Neuronal stem cell (in vitro differentiated cells): Measurements from ENCODE around the gene ANO7.

ENCODE experiments used
- DNase-seq: peaks from one replicate; pipeline ENCODE4 v3.0.0-alpha.2; 2013; ENCODE audit warnings: low spot score
- H2AFZ ChIP-seq: one replicate; pipeline ENCODE4 v1.6.1; 2013; ENCODE audit warnings: mild to moderate bottlenecking, low read length, inconsistent platforms
- H2AK5ac ChIP-seq: 2 replicates; pipeline ENCODE4 v1.6.1; 2013; ENCODE audit warnings: low read depth, mild to moderate bottlenecking, inconsistent platforms, low read length, moderate library complexity, mixed read lengths
- H2BK120ac ChIP-seq: 2 replicates; pipeline ENCODE4 v1.6.1; 2013; ENCODE audit warnings: low read depth, mild to moderate bottlenecking, inconsistent platforms, low read length, moderate library complexity, mixed read lengths
- H2BK12ac ChIP-seq: one replicate; pipeline ENCODE4 v1.6.1; 2013; ENCODE audit warnings: low read length, inconsistent platforms
- H2BK15ac ChIP-seq: 2 replicates; pipeline ENCODE4 v1.6.1; 2013; ENCODE audit warnings: mild to moderate bottlenecking, low read length, inconsistent platforms, mixed read lengths
- H2BK5ac ChIP-seq: one replicate; pipeline ENCODE4 v1.6.1; 2013; ENCODE audit warnings: inconsistent platforms, mild to moderate bottlenecking, low read length, moderate library complexity
- H3K14ac ChIP-seq: one replicate; pipeline ENCODE4 v1.6.1; 2013; ENCODE audit warnings: low read length, inconsistent platforms
- H3K18ac ChIP-seq: 2 replicates; pipeline ENCODE4 v1.6.1; 2013; ENCODE audit warnings: low read length, inconsistent platforms
- H3K23ac ChIP-seq: 2 replicates; pipeline ENCODE4 v1.6.1; 2013; ENCODE audit warnings: low read depth, mild to moderate bottlenecking, mixed read lengths, low read length, inconsistent platforms; ENCODE audit not compliant: poor library complexity
- H3K27ac ChIP-seq: replicated peaks from 3 replicates; pipeline ENCODE4 v1.5.1; 2013; ENCODE audit warnings: low read length, inconsistent platforms
- H3K27me3 ChIP-seq, 3 experiments: 2 replicates each; pipeline ENCODE4 v1.6.1; 2013; ENCODE audit warnings: low read length in 3 of 3, mild to moderate bottlenecking in 2 of 3, inconsistent platforms in 1 of 3, low read depth in 1 of 3, mixed read lengths in 1 of 3, moderate library complexity in 1 of 3; ENCODE audit not compliant: control insufficient read depth in 3 of 3, insufficient read depth in 3 of 3
- H3K36me3 ChIP-seq, 2 donors: replicated peaks in 1 of 2; 2 replicates each; pipeline ENCODE4 v1.6.1; 2013; ENCODE audit warnings: low read length in 2 of 2; ENCODE audit not compliant: control insufficient read depth in 2 of 2, insufficient read depth in 2 of 2
- H3K4ac ChIP-seq: 2 replicates; pipeline ENCODE4 v1.6.1; 2013; ENCODE audit warnings: inconsistent platforms, mild to moderate bottlenecking, low read length, moderate library complexity
- H3K4me1 ChIP-seq, 2 donors: 1 replicate in 1 of 2; 2 replicates in 1 of 2; pipeline ENCODE4 v1.6.1; 2013; ENCODE audit warnings: low read length in 2 of 2, low read depth in 1 of 2; ENCODE audit not compliant: control insufficient read depth in 2 of 2, insufficient read depth in 1 of 2
- H3K4me2 ChIP-seq: one replicate; pipeline ENCODE4 v1.6.1; 2013; ENCODE audit warnings: mild to moderate bottlenecking, low read length, inconsistent platforms; ENCODE audit not compliant: insufficient read depth, poor library complexity, severe bottlenecking
- H3K4me3 ChIP-seq, 2 donors: 2 replicates each; pipeline ENCODE4 v1.5.1; 2013; ENCODE audit warnings: low read length in 2 of 2, mild to moderate bottlenecking in 2 of 2, inconsistent platforms in 1 of 2, moderate library complexity in 1 of 2
- H3K79me1 ChIP-seq: one replicate; pipeline ENCODE4 v1.6.1; 2013; ENCODE audit warnings: low read depth, mild to moderate bottlenecking, inconsistent platforms, low read length, moderate library complexity
- H3K9ac ChIP-seq: one replicate; pipeline ENCODE4 v1.6.1; 2013; ENCODE audit warnings: mild to moderate bottlenecking, low read depth, low read length, inconsistent platforms; ENCODE audit not compliant: poor library complexity
- H3K9me3 ChIP-seq, 2 donors: replicated peaks in 1 of 2; 2 replicates each; pipeline versions ENCODE3 to v1.6.1; 2013; ENCODE audit warnings: low read length in 2 of 2, mild to moderate bottlenecking in 2 of 2, inconsistent platforms in 1 of 2, low read depth in 1 of 2, mixed read lengths in 1 of 2, moderate library complexity in 1 of 2; ENCODE audit not compliant: control insufficient read depth in 2 of 2, insufficient read depth in 1 of 2
- H4K8ac ChIP-seq: one replicate; pipeline ENCODE4 v1.6.1; 2013; ENCODE audit warnings: low read depth, mild to moderate bottlenecking, inconsistent platforms, low read length, moderate library complexity
- H4K91ac ChIP-seq: one replicate; pipeline ENCODE4 v1.6.1; 2013; ENCODE audit warnings: low read length, low read depth, mild to moderate bottlenecking, inconsistent platforms; ENCODE audit not compliant: poor library complexity
- WGBS, 2 donors: extraction: QIAGEN DNeasy Blood & Tissue Kit; methylation state at CpG; one replicate each; pipeline ENCODE4 v1.1.7; 2013; ENCODE audit warnings: missing lambda C conversion rate in 2 of 2, mixed read lengths in 1 of 2; ENCODE audit not compliant: insufficient read length in 2 of 2, insufficient replicate concordance in 1 of 2; ENCODE audit errors: extremely low coverage in 2 of 2; 5-methylcytosine and 5-hydroxymethylcytosine counted together

The ANO7 gene

GRCh38 chr2:241147336-241147735 lies 41.1 kb upstream of the ANO7 start:
- Histone ChIP-seq H2AFZ (no peak overlapping the region), H3K27ac (no peak overlapping the region), H3K27me3 (peaks cover 0 to 6% (median 0%) of the 10 kb centered on the region in 3 experiments), H3K18ac (no peak overlapping the region), H4K8ac (no peak overlapping the region), H2BK120ac (no peak overlapping the region), H3K4me2 (no peak overlapping the region), H2BK12ac (no peak overlapping the region), H3K4me3 (no peak overlapping the region), H4K91ac (no peak overlapping the region), H3K9ac (no peak overlapping the region), H3K9me3 (no peaks in the 10 kb centered on the region), H3K36me3 (peaks cover 2 to 17% of the 10 kb centered on the region in 2 donors), H2AK5ac (no peak overlapping the region), H2BK5ac (no peak overlapping the region), H3K14ac (no peak overlapping the region), H3K23ac (no peak overlapping the region), H2BK15ac (no peak overlapping the region), H3K4ac (no peak overlapping the region), H3K4me1 (peaks cover 12 to 16% of the 10 kb centered on the region in 2 donors), H3K79me1 (peaks cover 3% of the 10 kb centered on the region)
- WGBS, 2 donors = no CpG with 5 or more reads among the region's 3 CpGs
- DNase-seq = no peak

- Histone ChIP-seq H3K4ac (no peak overlapping the region), H3K14ac (peak overlapping the region; percentile 39), H2AK5ac (no peak overlapping the region), H4K8ac (no peak overlapping the region), H3K27ac (no peak overlapping the region), H3K4me3 (peak overlapping the region in 1 of 2 donors; percentile 86), H3K4me1 (peaks cover 12 to 16% of the 10 kb centered on the region in 2 donors), H3K18ac (no peak overlapping the region), H3K4me2 (peak overlapping the region; percentile 100), H3K9ac (no peak overlapping the region), H4K91ac (no peak overlapping the region), H3K79me1 (peaks cover 3% of the 10 kb centered on the region), H2BK12ac (no peak overlapping the region), H2BK15ac (no peak overlapping the region), H3K36me3 (peaks cover 0 to 16% of the 10 kb centered on the region in 2 donors), H2BK120ac (no peak overlapping the region), H2AFZ (peak overlapping the region; percentile 99), H3K23ac (no peak overlapping the region), H2BK5ac (no peak overlapping the region), H3K27me3 (peaks cover 0 to 6% (median 0%) of the 10 kb centered on the region in 3 experiments), H3K9me3 (no peaks in the 10 kb centered on the region)
- WGBS, 2 donors = no CpG with 5 or more reads among the region's 4 CpGs
- no peak for DNase-seq
Measured at GRCh38 chr2:241148239-241148638, 40.2 kb upstream of the ANO7 start.

GRCh38 chr2:241148891-241149674 lies 39.4 kb upstream of the ANO7 start, which contains the start of gene PASK:
Gene PASK, minus strand, starts transcription at chr2:241149472. Its CDS starts 6,440 bp downstream, at chr2:241143032.
- no CpG with 5 or more reads among the region's 88 CpGs for WGBS, 2 donors
- Histone ChIP-seq H2BK12ac (peak within 1 kb of the TSS; percentile 84), H3K23ac (peak within 1 kb of the TSS; percentile 98), H3K79me1 (peaks cover 3% of the 10 kb centered on the region), H2BK5ac (peak within 1 kb of the TSS; percentile 53), H3K14ac (peak within 1 kb of the TSS; percentile 39), H3K9ac (peak within 1 kb of the TSS; percentile 95), H4K91ac (no peak within 1 kb of the TSS), H3K4me1 (peaks cover 12 to 16% of the 10 kb centered on the region in 2 donors), H2BK120ac (peak within 1 kb of the TSS; percentile 61), H3K9me3 (no peaks in the 10 kb centered on the region), H3K18ac (peak within 1 kb of the TSS; percentile 92), H3K36me3 (peaks cover 2 to 19% of the 10 kb centered on the region in 2 donors), H3K4me2 (peak within 1 kb of the TSS; percentile 100), H2AFZ (peak within 1 kb of the TSS; percentile 99), H3K27me3 (peaks cover 0 to 6% (median 0%) of the 10 kb centered on the region in 3 experiments), H3K4ac (peak within 1 kb of the TSS; percentile 11), H2BK15ac (no peak within 1 kb of the TSS), H3K4me3 (peak within 1 kb of the TSS; percentile 86 to 94), H2AK5ac (peak within 1 kb of the TSS; percentile 46), H4K8ac (no peak within 1 kb of the TSS), H3K27ac (no peak within 1 kb of the TSS)
- peak; percentile 89 for DNase-seq

GRCh38 chr2:241149675-241149924 lies 38.9 kb upstream of the ANO7 start:
- Histone ChIP-seq H3K4me2 (peak overlapping the region; percentile 100), H3K18ac (peak overlapping the region; percentile 85), H3K4me3 (peak overlapping the region; percentile 86 to 94), H2BK5ac (peak overlapping the region; percentile 19), H2AFZ (peak overlapping the region; percentile 99), H3K14ac (no peak overlapping the region), H2BK120ac (no peak overlapping the region), H3K27me3 (peaks cover 0 to 6% (median 0%) of the 10 kb centered on the region in 3 experiments), H3K27ac (no peak overlapping the region), H4K91ac (no peak overlapping the region), H3K9me3 (no peaks in the 10 kb centered on the region), H3K23ac (peak overlapping the region; percentile 98), H3K4ac (peak overlapping the region; percentile 11), H2BK12ac (peak overlapping the region; percentile 84), H3K9ac (peak overlapping the region; percentile 95), H3K4me1 (peaks cover 12 to 16% of the 10 kb centered on the region in 2 donors), H2BK15ac (no peak overlapping the region), H3K36me3 (peaks cover 2 to 19% of the 10 kb centered on the region in 2 donors), H4K8ac (no peak overlapping the region), H3K79me1 (peaks cover 3% of the 10 kb centered on the region), H2AK5ac (peak overlapping the region; percentile 46)
- no CpG with 5 or more reads among the region's 23 CpGs for WGBS, 2 donors
- DNase-seq = no peak
